T-helper 2 cell (primary cell): ENCODE data around the gene C21orf91.

Experiments
- DNase-seq, 5 experiments: peaks; one replicate each; pipeline versions ENCODE4 v3.0.0 to v3.0.0-alpha.2; 2012 to 2022

C21orf91 gene

GRCh38 chr21:17797967-17798366 is 21.2 kb downstream of the C21orf91 start:
- no peak for DNase-seq

GRCh38 chr21:17796503-17796902 is 22.7 kb downstream of the C21orf91 start:
- DNase-seq: no peak

GRCh38 chr21:17796037-17796403 is 23.1 kb downstream of the C21orf91 start:
- DNase-seq: peak in 1 of 5 experiments; percentile 23

- DNase-seq: no peak
Observed at GRCh38 chr21:17795146-17796036, 23.8 kb downstream of the C21orf91 start.

GRCh38 chr21:17794518-17795145 is 24.5 kb downstream of the C21orf91 start:
- no peak for DNase-seq

- DNase-seq: peak in 2 of 5 experiments; percentile 44 to 64
Observed at GRCh38 chr21:17793246-17794123, 25.7 kb downstream of the C21orf91 start.

GRCh38 chr21:17789656-17790055 is 29.5 kb downstream of the C21orf91 start:
- DNase-seq: peak in 1 of 5 experiments; percentile 74

GRCh38 chr21:17789069-17789468 is 30.1 kb downstream of the C21orf91 start:
- peak in 1 of 5 experiments; percentile 42 for DNase-seq

GRCh38 chr21:17786851-17787181 is 32.3 kb downstream of the C21orf91 start:
- DNase-seq: no peak

GRCh38 chr21:17786071-17786850 is 32.9 kb downstream of the C21orf91 start:
- peak in 1 of 5 experiments; percentile 53 for DNase-seq

- DNase-seq: no peak
Observed at GRCh38 chr21:17785403-17785788, 33.8 kb downstream of the C21orf91 start.

- DNase-seq: peak in 2 of 5 experiments; percentile 14 to 79
Observed at GRCh38 chr21:17784604-17785402, 34.4 kb downstream of the C21orf91 start.

- peak in 1 of 5 experiments; percentile 68 for DNase-seq
Observed at GRCh38 chr21:17784180-17784598, 35.0 kb downstream of the C21orf91 start.

- peak in 1 of 5 experiments; percentile 82 for DNase-seq
Observed at GRCh38 chr21:17783481-17784179, 35.5 kb downstream of the C21orf91 start.

- no peak for DNase-seq
Observed at GRCh38 chr21:17783003-17783402, 36.2 kb downstream of the C21orf91 start.

GRCh38 chr21:17782051-17782450 is 37.1 kb downstream of the C21orf91 start:
- DNase-seq: peak in 2 of 5 experiments; percentile 52 to 61

- no peak for DNase-seq
Observed at GRCh38 chr21:17781524-17781923, 37.6 kb downstream of the C21orf91 start.

- DNase-seq: peak in 3 of 5 experiments; percentile 29 to 85 (median 71)
Observed at GRCh38 chr21:17780539-17780938, 38.6 kb downstream of the C21orf91 start.

GRCh38 chr21:17779980-17780379 is 39.2 kb downstream of the C21orf91 start:
- DNase-seq: no peak

GRCh38 chr21:17779496-17779895 is 39.7 kb downstream of the C21orf91 start:
- DNase-seq: no peak
